H1 (cell line): ENCODE measurements around the gene MYLK. TPM values are rescaled to one million over a fixed set of nuclear protein-coding genes. Genes with fewer than 3 reads are reported as not detected.

Experiments
- CTCF ChIA-PET: fragments of 300-600 bp; sonication (Branson Sonifier 250); formaldehyde crosslinking; loops from one replicate; lab custom pipeline; 2021; ENCODE audit not compliant: partially characterized antibody; lab: Charles Lee
- POLR2A ChIA-PET: fragments of 300-600 bp; sonication (Branson Sonifier 250); formaldehyde crosslinking; loops from one replicate; lab custom pipeline; 2021; ENCODE audit warnings: inconsistent platforms; ENCODE audit not compliant: partially characterized antibody; lab: Charles Lee
- DNase-seq, 2 experiments: peaks; one replicate each; pipeline versions ENCODE4 v3.0.0 to v3.0.0-alpha.2; 2010 to 2022; ENCODE audit warnings: low spot score in 2 of 2, low read depth in 1 of 2, mixed read lengths in 1 of 2
- FAIRE-seq: peaks from 2 replicates; lab custom pipeline; 2011; peaks lifted over from hg19 to GRCh38; lab: Jason Lieb, UNC
- H2AFZ ChIP-seq: 2 replicates; pipeline ENCODE4 v1.8.1; 2012; ENCODE audit warnings: low read length, inconsistent platforms
- H2AK5ac ChIP-seq: 2 replicates; pipeline ENCODE4 v1.6.1; 2013; ENCODE audit warnings: low read depth, low read length
- H2BK120ac ChIP-seq: replicated peaks from 2 replicates; pipeline ENCODE3; 2013; ENCODE audit warnings: low read depth, low read length, inconsistent platforms
- H2BK12ac ChIP-seq: 2 replicates; pipeline ENCODE4 v1.6.1; 2013; ENCODE audit warnings: low read depth, low read length
- H2BK15ac ChIP-seq: 2 replicates; pipeline ENCODE4 v1.6.1; 2013; ENCODE audit warnings: low read length
- H2BK20ac ChIP-seq: 2 replicates; pipeline ENCODE4 v1.6.1; 2013; ENCODE audit warnings: low read length
- H2BK5ac ChIP-seq: 2 replicates; pipeline ENCODE4 v1.6.1; 2013; ENCODE audit warnings: low read depth, low read length
- H3K14ac ChIP-seq: 2 replicates; pipeline ENCODE4 v1.6.1; 2013; ENCODE audit warnings: inconsistent platforms; ENCODE audit not compliant: insufficient read length
- H3K18ac ChIP-seq: 2 replicates; pipeline ENCODE4 v1.6.1; 2013; ENCODE audit warnings: low read length; ENCODE audit errors: extremely low read depth
- H3K23ac ChIP-seq: 2 replicates; pipeline ENCODE4 v1.6.1; 2013; ENCODE audit warnings: inconsistent platforms; ENCODE audit not compliant: insufficient read length
- H3K23me2 ChIP-seq: 2 replicates; pipeline ENCODE4 v1.6.1; 2013; ENCODE audit warnings: low read depth, low read length
- H3K27ac ChIP-seq: 2 replicates; pipeline ENCODE4 v1.6.1; 2011; ENCODE audit warnings: low read depth, low read length, inconsistent platforms
- H3K27me3 ChIP-seq, 4 experiments: replicated peaks in 1 of 4; 1 replicate in 1 of 4; 2 replicates in 3 of 4; pipeline versions ENCODE4 v1.6.1 to v1.8.1; 2011 to 2013; ENCODE audit warnings: low read length in 3 of 4, mild to moderate bottlenecking in 3 of 4, inconsistent platforms in 2 of 4, mixed read lengths in 2 of 4, moderate library complexity in 1 of 4; ENCODE audit not compliant: control insufficient read depth in 3 of 4, insufficient read depth in 3 of 4; ENCODE audit errors: extremely low read depth in 1 of 4
- H3K36me3 ChIP-seq, 4 experiments: 2 replicates each; pipeline versions ENCODE4 v1.6.1 to v1.8.1; 2011 to 2013; ENCODE audit warnings: mild to moderate bottlenecking in 4 of 4, low read length in 3 of 4, moderate library complexity in 2 of 4, control low read depth in 1 of 4, inconsistent platforms in 1 of 4; ENCODE audit not compliant: insufficient read depth in 4 of 4, control insufficient read depth in 2 of 4
- H3K4ac ChIP-seq: replicated peaks from 2 replicates; pipeline ENCODE3; 2013; ENCODE audit warnings: low read length, low read depth, mixed read lengths, inconsistent platforms; ENCODE audit not compliant: insufficient read length
- H3K4me1 ChIP-seq, 4 experiments: replicated peaks in 1 of 4; 1 replicate in 1 of 4; 2 replicates in 3 of 4; pipeline versions ENCODE4 v1.6.1 to v1.8.1; 2011 to 2013; ENCODE audit warnings: low read length in 3 of 4, inconsistent platforms in 2 of 4, mixed read lengths in 1 of 4; ENCODE audit not compliant: insufficient read depth in 4 of 4, control insufficient read depth in 3 of 4
- H3K4me2 ChIP-seq, 2 experiments: 2 replicates each; pipeline versions ENCODE4 v1.6.1 to v1.8.1; 2011 to 2013; ENCODE audit warnings: low read depth in 2 of 2, low read length in 2 of 2, control low read depth in 1 of 2, inconsistent platforms in 1 of 2, mild to moderate bottlenecking in 1 of 2; ENCODE audit not compliant: insufficient read depth in 1 of 2
- H3K4me3 ChIP-seq, 4 experiments: fragments of 200-600, 300-600 bp in 1 of 4; sonication (generic), shearing (Covaris generic), sonication (Bioruptor Twin) in 1 of 4; 2 replicates each; pipeline versions ENCODE4 v1.5.1 to v1.8.1; 2011 to 2016; ENCODE audit warnings: low read length in 4 of 4, low read depth in 3 of 4, control low read depth in 2 of 4, inconsistent platforms in 2 of 4, mild to moderate bottlenecking in 2 of 4, mixed read lengths in 1 of 4, moderate library complexity in 1 of 4; ENCODE audit not compliant: insufficient read depth in 2 of 4; ENCODE audit errors: extremely low read depth in 1 of 4
- H3K56ac ChIP-seq: replicated peaks from 2 replicates; pipeline ENCODE3; 2013; ENCODE audit warnings: low read depth, mild to moderate bottlenecking, mixed read lengths, low read length, inconsistent platforms; ENCODE audit not compliant: insufficient read length
- H3K79me1 ChIP-seq: 2 replicates; pipeline ENCODE4 v1.6.1; 2013; ENCODE audit warnings: low read depth, low read length, control low read depth
- H3K79me2 ChIP-seq, 2 experiments: 2 replicates each; pipeline versions ENCODE4 v1.6.1 to v1.8.1; 2012 to 2013; ENCODE audit warnings: low read length in 2 of 2, mild to moderate bottlenecking in 2 of 2, inconsistent platforms in 1 of 2; ENCODE audit not compliant: insufficient read depth in 2 of 2, control insufficient read depth in 1 of 2
- H3K9ac ChIP-seq, 4 experiments: replicated peaks in 1 of 4; 1 replicate in 1 of 4; 2 replicates in 3 of 4; pipeline versions ENCODE4 v1.6.1 to v1.8.1; 2011 to 2013; ENCODE audit warnings: low read depth in 3 of 4, low read length in 3 of 4, control low read depth in 2 of 4, mild to moderate bottlenecking in 2 of 4, moderate library complexity in 2 of 4, inconsistent platforms in 1 of 4; ENCODE audit errors: extremely low read depth in 1 of 4
- H3K9me3 ChIP-seq, 2 experiments: 2 replicates each; pipeline versions ENCODE4 v1.6.1 to v1.8.1; 2012 to 2013; ENCODE audit warnings: mild to moderate bottlenecking in 2 of 2, moderate library complexity in 2 of 2, control low read depth in 1 of 2, inconsistent platforms in 1 of 2, low read depth in 1 of 2, low read length in 1 of 2, mixed read lengths in 1 of 2; ENCODE audit not compliant: insufficient read depth in 2 of 2
- H4K20me1 ChIP-seq, 2 experiments: replicated peaks in 1 of 2; 2 replicates each; pipeline versions ENCODE3 to v1.8.1; 2011 to 2013; ENCODE audit warnings: inconsistent platforms in 2 of 2, low read length in 2 of 2, mild to moderate bottlenecking in 1 of 2; ENCODE audit not compliant: insufficient read depth in 2 of 2, control insufficient read depth in 1 of 2
- H4K5ac ChIP-seq: 2 replicates; pipeline ENCODE4 v1.6.1; 2013; ENCODE audit warnings: low read length, low read depth, mixed read lengths, inconsistent platforms; ENCODE audit not compliant: insufficient read length
- H4K8ac ChIP-seq: 2 replicates; pipeline ENCODE4 v1.8.0; 2013; ENCODE audit warnings: mild to moderate bottlenecking, moderate library complexity, low read length, inconsistent platforms; ENCODE audit not compliant: insufficient read depth; ENCODE audit errors: extremely low read depth
- H4K91ac ChIP-seq: replicated peaks from 2 replicates; pipeline ENCODE3; 2013; ENCODE audit warnings: low read length, mixed read lengths, inconsistent platforms; ENCODE audit not compliant: insufficient read length
- ASH2L ChIP-seq: fragments of 200-600, 300-600 bp; sonication (generic); IDR thresholded peaks from one replicate; pipeline ENCODE4 v1.7.1; 2017; ENCODE audit warnings: low read length
- BRCA1 ChIP-seq: IDR thresholded peaks from 2 replicates; pipeline ENCODE4 v1.6.1; 2012; ENCODE audit warnings: low read depth, low read length, improper control_type of control experiment
- CTCF ChIP-seq, 3 experiments: IDR thresholded peaks; 1 replicate in 2 of 3; 2 replicates in 1 of 3; pipeline versions ENCODE4 v1.5.1 to v1.6.1; 2011; ENCODE audit warnings: low read length in 3 of 3, mild to moderate bottlenecking in 3 of 3, inconsistent platforms in 2 of 3, low read depth in 1 of 3, moderate library complexity in 1 of 3; ENCODE audit not compliant: insufficient read depth in 1 of 3; ENCODE audit errors: control extremely low read depth in 1 of 3
- EP300 ChIP-seq, 2 experiments: IDR thresholded peaks; 1 replicate in 1 of 2; 2 replicates in 1 of 2; pipeline ENCODE4 v1.6.1; 2011 to 2012; ENCODE audit warnings: low read depth in 2 of 2, low read length in 2 of 2, mild to moderate bottlenecking in 2 of 2, borderline replicate concordance in 1 of 2, inconsistent platforms in 1 of 2, moderate library complexity in 1 of 2
- MAFK ChIP-seq: IDR thresholded peaks from 2 replicates; pipeline ENCODE4 v1.6.1; 2012; ENCODE audit warnings: low read depth, mild to moderate bottlenecking, improper control_type of control experiment, low read length
- RAD21 ChIP-seq, 2 experiments: IDR thresholded peaks in 1 of 2; conservative IDR thresholded peaks in 1 of 2; 2 replicates each; pipeline ENCODE4 v1.6.1; 2011; ENCODE audit warnings: low read depth in 2 of 2, low read length in 2 of 2, improper control_type of control experiment in 1 of 2, inconsistent platforms in 1 of 2, mild to moderate bottlenecking in 1 of 2, moderate library complexity in 1 of 2
- SAP30 ChIP-seq: fragments of 300-600 bp; sonication (generic); IDR thresholded peaks from 2 replicates; pipeline ENCODE4 v1.7.1; 2012; ENCODE audit warnings: low read length, moderate library complexity, mild to moderate bottlenecking, inconsistent platforms; ENCODE audit not compliant: insufficient read depth, insufficient replicate concordance
- SIX5 ChIP-seq: IDR thresholded peaks from 2 replicates; pipeline ENCODE4 v1.6.1; 2011; ENCODE audit warnings: mild to moderate bottlenecking, low read depth, low read length
- SP1 ChIP-seq: IDR thresholded peaks from 2 replicates; pipeline ENCODE4 v1.6.1; 2011; ENCODE audit warnings: low read depth, low read length
- ZNF274 ChIP-seq: IDR thresholded peaks from 2 replicates; pipeline ENCODE4 v1.7.0; 2012; ENCODE audit warnings: low read length, borderline replicate concordance; ENCODE audit errors: extremely low read depth
- WGBS, 2 experiments: shearing (Covaris generic) in 1 of 2; methylation state at CpG; one replicate each; pipeline versions ENCODE4 v1.1.6 to v1.1.7; 2013 to 2015; ENCODE audit warnings: low lambda C conversion rate in 2 of 2, mixed read lengths in 2 of 2, inconsistent platforms in 1 of 2, low coverage in 1 of 2, missing lambda C conversion rate in 1 of 2; ENCODE audit not compliant: insufficient replicate concordance in 2 of 2, insufficient coverage in 1 of 2, insufficient read length in 1 of 2; ENCODE audit errors: extremely low coverage in 1 of 2, missing lambda C conversion rate in 1 of 2; 5-methylcytosine and 5-hydroxymethylcytosine counted together
- polyA plus RNA-seq, 7 experiments: library from polyadenylated mRNA; depleted of rRNA in 3 of 7; stranded (reverse) in 5 of 7; unstranded in 2 of 7; fragments of >200 nt in 5 of 7; fragments of 200-250 nt in 2 of 7; gene quantifications; 1 replicate in 5 of 7; 2 replicates in 1 of 7; 4 replicates in 1 of 7; pipeline versions ENCODE4 v1.2.1 to v1.2.3, GENCODE V29; 2011 to 2013; ENCODE audit warnings: missing spikeins in 2 of 7, mixed read lengths in 2 of 7
- total RNA-seq: library from RNA; stranded (reverse); fragmentation: NEBNext Ultra II Directional; extraction: Animal tissue kit (Norgen Biotek cat#: 25700); gene quantifications from 2 replicates; pipeline ENCODE4 v1.2.1, GENCODE V29; 2021

Gene MYLK
- total and polyA plus RNA-seq, 2 of the 8 experiments (the other 6 are each of a cell fraction or from before 2014, with no cell fraction given): 11.6 to 21.3 TPM

- ChIA-PET CTCF (interaction anchor here (0.7 to 1.2 kb wide), 3 partner anchors 12 to 99 kb away, joined by 3 read pairs; no protein-coding TSS in a partner anchor), POLR2A (no interaction called here)
- H3K23ac ChIP-seq: no peak overlapping the region
- DNase-seq: no peak
- no peak overlapping the region for H3K4ac ChIP-seq
- H3K36me3 ChIP-seq: no peaks in the 10 kb centered on the region
- no peaks in the 10 kb centered on the region for H3K79me2 ChIP-seq
- H4K8ac ChIP-seq: no peak overlapping the region
- no peak overlapping the region for H3K14ac ChIP-seq
- H3K4me3 ChIP-seq: no peak overlapping the region
- no peak overlapping the region for H3K4me2 ChIP-seq
- H2BK15ac ChIP-seq: no peak overlapping the region
- H3K9me3 ChIP-seq: no peaks in the 10 kb centered on the region
- no peak overlapping the region for H3K27ac ChIP-seq
- H4K5ac ChIP-seq: no peak overlapping the region
- H2AK5ac ChIP-seq: no peak overlapping the region
- H2BK5ac ChIP-seq: no peak overlapping the region
- H3K79me1 ChIP-seq: no peaks in the 10 kb centered on the region; the same call in 1 of the 2 replicates
- 88% methylated on average over 6 of the region's 6 CpGs; no CpG with 5 or more reads in 1 of the 2 experiments for WGBS, 2 experiments
- no peak overlapping the region for H2BK20ac ChIP-seq
- no peak overlapping the region for H2BK12ac ChIP-seq
- no peak overlapping the region for H4K91ac ChIP-seq
- H2BK120ac ChIP-seq: no peak overlapping the region
- no peak overlapping the region for H3K18ac ChIP-seq
- H3K56ac ChIP-seq: no peak overlapping the region
- no peaks in the 10 kb centered on the region for H3K4me1 ChIP-seq
- no peaks in the 10 kb centered on the region for H3K23me2 ChIP-seq
- no peak overlapping the region for H2AFZ ChIP-seq
- no peaks in the 10 kb centered on the region for H4K20me1 ChIP-seq
- H3K9ac ChIP-seq: no peak overlapping the region
- no peaks in the 10 kb centered on the region for H3K27me3 ChIP-seq
- no peak for FAIRE-seq
- TF ChIP-seq MAFK: no peak
- no peak for TF ChIP-seq CTCF (IDR thresholded peaks at IDR 0.05; ENCODE audit: control extremely low read depth in 1 of 3, insufficient read depth in 1 of 3, low read depth in 1 of 3, low read length in 3 of 3)
- no peak for TF ChIP-seq ZNF274
- no peak for TF ChIP-seq ASH2L
- TF ChIP-seq SAP30: no peak
- TF ChIP-seq SIX5: no peak
- TF ChIP-seq SP1: no peak
- no peak for TF ChIP-seq BRCA1
- TF ChIP-seq EP300 (IDR thresholded peaks at IDR 0.05; ENCODE audit: borderline replicate concordance in 1 of 2, low read depth in 2 of 2, low read length in 2 of 2): no peak
- TF ChIP-seq RAD21 (IDR thresholded peaks at IDR 0.05 in 1 of 2, conservative IDR thresholded peaks at IDR 0.05 in 1 of 2; ENCODE audit: low read depth in 2 of 2, low read length in 2 of 2): no peak
Measured at GRCh38 chr3:123781571-123782275, 102.4 kb downstream of the MYLK start.
